ENCODE results near the gene OTOGL. TPM values are rescaled to one million over a fixed set of nuclear protein-coding genes. Genes with fewer than 3 reads are reported as not detected.

OTOGL gene
- total RNA-seq, 4 donors from 2014 or later = 0.19 to 0.63 (median 0.37) TPM

DNA sequence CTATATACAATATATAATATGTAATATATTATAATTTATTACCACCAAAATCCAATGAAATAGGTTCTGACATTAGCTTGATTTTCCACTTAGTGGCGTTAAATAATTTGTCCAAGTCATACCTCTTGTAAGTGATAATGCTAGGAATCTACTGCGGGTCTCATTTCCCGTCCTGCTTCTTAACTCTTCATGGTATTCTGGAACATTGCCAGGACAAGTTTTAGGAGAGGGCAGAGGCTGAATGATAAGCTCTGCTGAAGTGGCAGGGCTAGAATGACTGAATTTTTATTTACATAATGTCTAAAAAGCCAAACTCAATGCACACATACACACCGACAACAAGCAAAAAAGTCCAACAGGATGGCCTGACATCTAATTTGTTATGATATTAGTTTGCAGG, 274.3 kb downstream of the OTOGL start:
- DNase-seq (ENCODE audit: low spot score) (no peak), ATAC-seq (ENCODE audit: low FRiP score) (no peak)
- TF ChIP-seq, protein P1, sequence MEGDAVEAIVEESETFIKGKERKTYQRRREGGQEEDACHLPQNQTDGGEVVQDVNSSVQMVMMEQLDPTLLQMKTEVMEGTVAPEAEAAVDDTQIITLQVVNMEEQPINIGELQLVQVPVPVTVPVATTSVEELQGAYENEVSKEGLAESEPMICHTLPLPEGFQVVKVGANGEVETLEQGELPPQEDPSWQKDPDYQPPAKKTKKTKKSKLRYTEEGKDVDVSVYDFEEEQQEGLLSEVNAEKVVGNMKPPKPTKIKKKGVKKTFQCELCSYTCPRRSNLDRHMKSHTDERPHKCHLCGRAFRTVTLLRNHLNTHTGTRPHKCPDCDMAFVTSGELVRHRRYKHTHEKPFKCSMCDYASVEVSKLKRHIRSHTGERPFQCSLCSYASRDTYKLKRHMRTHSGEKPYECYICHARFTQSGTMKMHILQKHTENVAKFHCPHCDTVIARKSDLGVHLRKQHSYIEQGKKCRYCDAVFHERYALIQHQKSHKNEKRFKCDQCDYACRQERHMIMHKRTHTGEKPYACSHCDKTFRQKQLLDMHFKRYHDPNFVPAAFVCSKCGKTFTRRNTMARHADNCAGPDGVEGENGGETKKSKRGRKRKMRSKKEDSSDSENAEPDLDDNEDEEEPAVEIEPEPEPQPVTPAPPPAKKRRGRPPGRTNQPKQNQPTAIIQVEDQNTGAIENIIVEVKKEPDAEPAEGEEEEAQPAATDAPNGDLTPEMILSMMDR (IDR thresholded peaks at IDR 0.05) = no peak

DNA sequence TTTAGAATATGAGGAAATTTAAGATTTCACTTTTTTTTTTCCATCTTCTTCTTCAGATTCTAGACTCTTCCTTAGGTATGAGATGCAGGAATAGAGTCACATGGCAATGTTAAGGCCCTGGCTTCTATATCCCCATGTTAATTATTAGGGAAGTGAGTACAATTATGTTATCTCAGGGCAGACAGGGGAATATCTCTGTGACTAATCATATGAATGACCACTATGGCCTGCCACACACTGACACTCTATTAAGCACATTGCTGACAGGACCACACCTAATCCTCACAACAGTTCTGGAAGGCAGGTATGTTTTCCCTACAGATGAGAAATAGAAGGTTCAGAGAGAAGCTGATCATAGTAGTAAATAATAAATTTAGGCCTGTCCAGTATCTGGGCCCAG, 275.3 kb downstream of the OTOGL start:
- ATAC-seq (ENCODE audit: low FRiP score) (no peak), DNase-seq (ENCODE audit: low spot score) (no peak)
- TF ChIP-seq, protein P1 (IDR thresholded peaks at IDR 0.05) = no peak

GRCh38 chr12:80377140-80377794, 277.9 kb downstream of the OTOGL start:
- ATAC-seq (ENCODE audit: low FRiP score) = no peak
- TF ChIP-seq, protein P1 (IDR thresholded peaks at IDR 0.05) = no peak
- DNase-seq (ENCODE audit: low spot score) = no peak

DNA sequence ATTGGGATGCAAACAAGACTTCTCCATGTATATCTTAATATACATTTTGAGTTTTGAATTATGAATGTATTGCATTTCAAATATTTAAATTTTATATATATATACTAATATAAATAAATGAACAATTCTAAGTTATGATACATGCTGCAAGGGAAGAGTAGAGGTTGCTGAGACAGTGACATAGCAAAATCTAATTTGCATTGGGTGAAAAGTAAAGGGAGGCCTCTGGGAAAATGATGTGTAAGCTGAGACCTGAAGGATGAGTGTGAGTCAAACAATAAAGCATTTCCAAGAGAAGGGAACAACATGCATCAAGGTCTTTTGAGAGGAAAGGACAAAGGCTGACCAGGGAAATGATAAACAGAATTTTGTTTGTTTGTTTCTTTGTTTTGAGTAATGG, 281.8 kb downstream of the OTOGL start:
- no peak for ATAC-seq (ENCODE audit: low FRiP score)
- TF ChIP-seq, protein P1 (IDR thresholded peaks at IDR 0.05) = no peak
- no peak for DNase-seq (ENCODE audit: low spot score)

DNA sequence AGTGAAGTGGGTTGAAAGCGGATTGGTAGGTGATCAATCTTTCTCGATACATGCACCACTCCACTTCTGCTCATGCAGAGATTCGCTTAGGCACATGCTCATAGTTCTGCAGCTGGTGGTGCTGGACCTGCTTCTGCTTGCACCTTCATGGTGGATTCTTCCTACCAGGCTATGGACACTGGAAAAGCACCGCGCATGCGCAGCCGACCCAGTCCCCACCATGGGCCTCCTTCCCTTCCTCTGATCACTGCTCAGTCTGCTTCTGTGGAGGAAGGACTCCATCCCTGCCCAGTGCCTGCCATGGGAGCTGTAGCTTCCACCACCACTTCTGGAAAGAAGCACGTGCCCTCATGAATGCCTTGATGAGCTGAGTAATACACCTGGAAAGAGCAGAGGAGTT, 282.9 kb downstream of the OTOGL start:
- DNase-seq (ENCODE audit: low spot score) (no peak), ATAC-seq (ENCODE audit: low FRiP score) (no peak)
- TF ChIP-seq, protein P1 (IDR thresholded peaks at IDR 0.05) = no peak

DNA sequence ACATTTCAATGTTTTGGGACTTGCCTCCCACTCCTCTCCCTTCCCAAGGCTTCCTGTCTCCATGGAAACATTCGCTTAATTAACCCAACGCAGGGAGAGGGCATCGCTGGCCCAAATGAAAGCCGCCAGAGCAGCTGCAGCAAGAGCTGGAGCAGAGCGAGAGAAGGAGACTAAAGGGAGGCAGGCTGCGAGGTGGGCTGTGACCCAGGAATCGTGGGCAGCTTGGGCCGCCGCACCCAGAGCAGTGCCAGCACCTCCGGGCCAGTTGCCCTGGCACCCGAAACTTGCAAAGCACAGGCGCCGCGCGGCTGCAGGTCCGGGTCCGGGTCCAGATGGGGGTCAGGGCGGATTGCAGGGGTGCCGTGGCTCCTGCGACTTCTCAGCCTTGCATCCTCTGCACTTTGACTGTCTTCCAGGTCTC, 301.2 kb downstream of the OTOGL start:
- no peak for ATAC-seq (ENCODE audit: low FRiP score)
- no peak for DNase-seq (ENCODE audit: low spot score)
- TF ChIP-seq, protein P1 (IDR thresholded peaks at IDR 0.05) = no peak

GRCh38 chr12:80401191-80401590, 301.9 kb downstream of the OTOGL start:
- ATAC-seq (ENCODE audit: low FRiP score) (no peak), DNase-seq (ENCODE audit: low spot score) (no peak)
- TF ChIP-seq, protein P1 (IDR thresholded peaks at IDR 0.05) = no peak
